Osteocyte (in vitro differentiated cells): ENCODE measurements around the gene AGMO. TPM values are rescaled to one million over a fixed set of nuclear protein-coding genes. Genes with fewer than 3 reads are reported as not detected.

Experiments used
- DNase-seq: peaks from one replicate; pipeline ENCODE4 v3.0.0; 2021; ENCODE audit warnings: mixed read lengths; ENCODE audit not compliant: unreplicated experiment; ENCODE audit errors: extremely low spot score
- H3K27ac Mint-ChIP-seq: one replicate; pipeline ENCODE4 v1.8.0; 2021; ENCODE audit warnings: mild to moderate bottlenecking, mixed read lengths; ENCODE audit not compliant: unreplicated experiment
- H3K27me3 Mint-ChIP-seq: one replicate; pipeline ENCODE4 v1.8.0; 2021; ENCODE audit warnings: mixed read lengths; ENCODE audit not compliant: unreplicated experiment
- H3K36me3 Mint-ChIP-seq: one replicate; pipeline ENCODE4 v1.8.0; 2021; ENCODE audit warnings: mixed read lengths; ENCODE audit not compliant: unreplicated experiment
- H3K4me1 Mint-ChIP-seq: one replicate; pipeline ENCODE4 v1.8.0; 2021; ENCODE audit warnings: mixed read lengths; ENCODE audit not compliant: unreplicated experiment
- H3K4me3 Mint-ChIP-seq: one replicate; pipeline ENCODE4 v1.8.0; 2021; ENCODE audit warnings: mild to moderate bottlenecking, moderate library complexity, mixed read lengths; ENCODE audit not compliant: unreplicated experiment
- H3K9me3 Mint-ChIP-seq: one replicate; pipeline ENCODE4 v1.8.0; 2021; ENCODE audit warnings: mixed read lengths; ENCODE audit not compliant: unreplicated experiment
- CTCF ChIP-seq: fragments of 200-600 bp; sonication (generic); IDR thresholded peaks from 2 replicates; pipeline ENCODE4 v1.5.0; 2021; ENCODE audit warnings: antibody characterized with exemption, mild to moderate bottlenecking, moderate library complexity
- total RNA-seq: library from RNA; stranded (reverse); gene quantifications from 2 replicates; pipeline ENCODE4 v1.2.1, GENCODE V29; 2021

The AGMO gene
- total RNA-seq, 1 donor from 2014 or later, result 1.7 TPM

- H3K4me3 Mint-ChIP-seq, result no peak overlapping the region
- TF ChIP-seq CTCF, result no peak
- H3K4me1 Mint-ChIP-seq, result no peaks in the 10 kb centered on the region
- no peak for DNase-seq
- H3K27me3 Mint-ChIP-seq, result no peaks in the 10 kb centered on the region
- no peaks in the 10 kb centered on the region for H3K36me3 Mint-ChIP-seq
- H3K9me3 Mint-ChIP-seq, result peaks cover 16% of the 10 kb centered on the region
- H3K27ac Mint-ChIP-seq, result no peak overlapping the region
These were observed 327.4 kb downstream of the AGMO start for GRCh38 chr7:15234431-15234830.

- TF ChIP-seq CTCF, result no peak
- Mint-ChIP-seq H3K27ac (no peak overlapping the region), H3K4me3 (no peak overlapping the region), H3K9me3 (peaks cover 27% of the 10 kb centered on the region), H3K27me3 (no peaks in the 10 kb centered on the region), H3K4me1 (peaks cover 2% of the 10 kb centered on the region), H3K36me3 (no peaks in the 10 kb centered on the region)
- DNase-seq, result no peak
These were observed 333.0 kb downstream of the AGMO start for GRCh38 chr7:15228831-15229230.

- H3K27me3 Mint-ChIP-seq, result no peaks in the 10 kb centered on the region
- H3K36me3 Mint-ChIP-seq, result no peaks in the 10 kb centered on the region
- no peak overlapping the region for H3K27ac Mint-ChIP-seq
- H3K9me3 Mint-ChIP-seq, result peaks cover 19% of the 10 kb centered on the region
- H3K4me1 Mint-ChIP-seq, result peaks cover 2% of the 10 kb centered on the region
- DNase-seq, result no peak
- no peak for TF ChIP-seq CTCF
- H3K4me3 Mint-ChIP-seq, result no peak overlapping the region
These were observed 335.8 kb downstream of the AGMO start for GRCh38 chr7:15225981-15226380.

- TF ChIP-seq CTCF, result no peak
- Mint-ChIP-seq H3K36me3 (no peaks in the 10 kb centered on the region), H3K27ac (no peak overlapping the region), H3K27me3 (no peaks in the 10 kb centered on the region), H3K4me1 (no peaks in the 10 kb centered on the region), H3K9me3 (peaks cover 6% of the 10 kb centered on the region), H3K4me3 (no peak overlapping the region)
- DNase-seq, result no peak
These were observed 342.1 kb downstream of the AGMO start for GRCh38 chr7:15219758-15220157.

GRCh38 chr7:15218261-15218660 is 343.6 kb downstream of the AGMO start:
- Mint-ChIP-seq H3K27ac (no peak overlapping the region), H3K4me1 (no peaks in the 10 kb centered on the region), H3K9me3 (no peaks in the 10 kb centered on the region), H3K36me3 (no peaks in the 10 kb centered on the region), H3K4me3 (no peak overlapping the region), H3K27me3 (no peaks in the 10 kb centered on the region)
- no peak for DNase-seq
- no peak for TF ChIP-seq CTCF
